Ishikawa (cell line): ENCODE results near the gene CD4.

Experiments used
- CEBPB ChIP-seq: IDR thresholded peaks from 2 replicates; pipeline ENCODE4 v1.6.1; 2012
- CREB1 ChIP-seq: IDR thresholded peaks from 2 replicates; pipeline ENCODE4 v1.6.1; 2012; ENCODE audit warnings: low read depth
- EGR1 ChIP-seq: IDR thresholded peaks from 2 replicates; pipeline ENCODE4 v1.6.1; 2012
- EP300 ChIP-seq: IDR thresholded peaks from 2 replicates; pipeline ENCODE4 v1.6.1; 2012; ENCODE audit warnings: borderline replicate concordance
- FOXM1 ChIP-seq: IDR thresholded peaks from 2 replicates; pipeline ENCODE4 v1.6.1; 2012; ENCODE audit warnings: low read depth, borderline replicate concordance
- MAX ChIP-seq: IDR thresholded peaks from 2 replicates; pipeline ENCODE4 v1.6.1; 2012
- NFIC ChIP-seq: IDR thresholded peaks from 2 replicates; pipeline ENCODE4 v1.6.1; 2012
- RAD21 ChIP-seq: IDR thresholded peaks from 2 replicates; pipeline ENCODE4 v1.6.1; 2012; ENCODE audit warnings: low read depth
- REST ChIP-seq: IDR thresholded peaks from 2 replicates; pipeline ENCODE4 v1.6.1; 2012; ENCODE audit warnings: low read depth, mild to moderate bottlenecking
- TAF1 ChIP-seq: IDR thresholded peaks from 2 replicates; pipeline ENCODE4 v1.6.1; 2012; ENCODE audit warnings: low read depth, mild to moderate bottlenecking
- TCF12 ChIP-seq: IDR thresholded peaks from 2 replicates; pipeline ENCODE4 v1.6.1; 2012; ENCODE audit warnings: low read depth
- TEAD4 ChIP-seq: IDR thresholded peaks from 2 replicates; pipeline ENCODE4 v1.6.1; 2012
- USF1 ChIP-seq: IDR thresholded peaks from 2 replicates; pipeline ENCODE4 v1.6.1; 2012
- YY1 ChIP-seq: IDR thresholded peaks from 2 replicates; pipeline ENCODE4 v1.6.1; 2012; ENCODE audit warnings: low read depth
- ZBTB7A ChIP-seq: IDR thresholded peaks from 2 replicates; pipeline ENCODE4 v1.6.1; 2012; ENCODE audit warnings: low read depth

CD4 gene

GRCh38 chr12:6840330-6840729, 51.0 kb downstream of the CD4 start:
- TF ChIP-seq FOXM1 (no peak), MAX (no peak), TEAD4 (no peak), USF1 (no peak), CEBPB (no peak), EGR1 (no peak), TCF12 (no peak), REST (no peak), NFIC (no peak), CREB1 (no peak), TAF1 (no peak), RAD21 (no peak), EP300 (no peak)

GRCh38 chr12:6840761-6841515, 51.6 kb downstream of the CD4 start, which contains the start of gene GNB3:
GNB3 (plus strand) TSS chr12:6840925; CDS start chr12:6841288, 363 bp downstream.
- TF ChIP-seq TEAD4 (no peak), YY1 (no peak), USF1 (no peak), MAX (no peak), REST (no peak), EGR1 (no peak)

- TF ChIP-seq CEBPB (no peak), EP300 (no peak), TCF12 (no peak), USF1 (no peak), TAF1 (no peak), REST (no peak), FOXM1 (no peak), YY1 (no peak)
These were observed 52.7 kb downstream of the CD4 start for GRCh38 chr12:6842075-6842474.

- no peak for TF ChIP-seq CREB1
- no peak for TF ChIP-seq YY1
- TF ChIP-seq REST: no peak
- TF ChIP-seq ZBTB7A: no peak
- TF ChIP-seq EGR1: no peak
- TF ChIP-seq USF1: no peak
- no peak for TF ChIP-seq RAD21
- TF ChIP-seq MAX: no peak
- TF ChIP-seq TEAD4: no peak
- no peak for TF ChIP-seq TAF1
- no peak for TF ChIP-seq CEBPB
- no peak for TF ChIP-seq EP300
- no peak for TF ChIP-seq TCF12
- TF ChIP-seq NFIC: no peak
- TF ChIP-seq FOXM1: no peak
These were observed 54.0 kb downstream of the CD4 start for GRCh38 chr12:6843118-6843902.
